ENCODE measurements around the gene MTF1.

MTF1 gene

DNA sequence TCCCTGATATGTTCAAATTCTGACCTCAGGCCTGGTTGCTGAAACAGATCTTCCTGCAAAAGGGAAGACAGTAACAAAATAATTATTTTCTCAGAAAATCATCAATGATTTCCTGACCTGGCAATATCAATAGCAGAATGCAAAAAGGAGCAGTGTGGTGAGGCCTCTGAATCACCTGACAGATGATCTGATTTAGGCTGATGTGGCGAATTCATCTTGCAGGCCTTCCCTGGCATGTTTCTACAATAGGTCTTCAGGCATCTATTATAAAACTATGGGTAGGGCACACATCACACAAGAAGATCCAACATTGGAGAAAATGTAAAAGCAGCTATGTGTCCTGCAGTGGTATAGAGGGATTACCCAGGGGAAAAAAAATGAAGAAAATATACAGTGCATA lies 7.1 kb upstream of the MTF1 start:
- DNase-seq: no peak

DNA sequence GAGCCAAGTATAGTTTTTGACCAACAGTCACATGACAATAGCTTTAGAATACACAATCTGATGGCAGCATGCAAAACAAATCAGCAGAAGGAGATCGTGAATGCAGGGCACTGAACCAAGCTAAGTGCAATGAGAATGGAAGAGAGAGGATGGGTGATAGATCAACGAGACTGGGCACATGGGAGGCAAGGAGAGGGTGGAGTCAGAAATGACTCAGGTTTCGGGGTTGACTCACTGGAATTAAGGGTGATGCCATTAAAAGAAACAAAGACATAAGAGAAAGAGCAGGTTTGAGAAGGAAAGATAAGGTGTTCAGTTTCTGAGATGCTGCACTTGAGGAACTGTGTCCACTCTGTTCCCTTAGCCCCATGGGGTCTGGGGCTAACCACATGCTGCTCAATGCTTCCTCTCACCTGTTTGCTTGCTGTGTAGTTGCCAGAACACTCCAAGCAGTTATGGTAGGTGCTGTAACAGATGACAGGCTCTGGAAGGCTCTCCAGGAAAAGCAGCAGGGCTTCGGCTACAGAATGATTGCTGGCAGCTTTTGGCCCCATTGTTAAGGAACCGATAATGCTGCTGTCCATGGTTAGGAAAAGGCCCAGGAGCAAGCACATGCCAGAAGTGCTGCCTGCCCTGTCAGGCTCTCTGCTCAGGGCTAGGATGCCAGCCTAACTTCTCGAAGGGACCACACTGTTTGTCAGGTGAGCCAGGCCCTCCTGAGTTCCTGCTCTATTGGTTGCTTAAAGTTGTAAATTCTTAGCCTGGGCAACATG lies 6.1 kb upstream of the MTF1 start:
- no peak for DNase-seq

DNA sequence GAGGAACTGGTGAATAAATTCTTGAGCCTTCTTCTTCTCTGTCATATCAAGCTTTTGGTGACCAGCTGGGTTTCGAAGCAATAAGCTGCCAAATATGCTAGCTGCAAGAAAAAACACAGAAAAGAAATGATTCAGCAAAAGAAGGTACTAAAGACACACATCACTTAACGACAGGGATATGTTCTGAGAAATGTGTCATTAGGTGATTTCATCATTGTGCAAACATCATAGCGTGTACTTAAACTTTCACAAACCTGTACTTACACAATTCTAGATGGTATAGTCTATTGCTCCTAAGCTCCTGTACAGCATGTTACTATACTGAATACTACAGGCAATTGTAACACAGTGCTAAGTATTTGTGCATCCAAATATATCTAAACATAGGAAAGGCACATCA lies 2.9 kb upstream of the MTF1 start:
- DNase-seq: no peak

DNA sequence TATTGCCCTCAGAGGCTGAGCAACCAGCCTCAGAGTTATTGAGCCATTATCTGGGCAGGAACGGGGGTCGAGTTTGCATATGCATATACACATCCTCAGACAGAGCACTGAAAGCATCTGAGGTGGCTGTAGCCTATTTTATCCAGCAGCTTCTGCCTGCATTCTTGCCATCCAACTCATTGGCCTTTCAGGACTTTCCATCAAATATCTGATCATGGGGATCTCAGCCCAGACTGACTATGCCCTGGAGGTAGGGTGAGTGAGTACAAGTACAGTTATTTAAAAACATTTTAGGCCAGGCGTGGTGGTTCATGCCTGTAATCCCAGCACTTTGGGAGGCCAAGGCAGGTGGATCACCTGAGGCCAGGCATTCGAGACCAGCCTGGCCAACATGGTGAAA lies 1.8 kb upstream of the MTF1 start:
- peak; percentile 55 for DNase-seq

GRCh38 chr1:37860346-37860666 lies 914 bp upstream of the MTF1 start:
- DNase-seq: no peak

GRCh38 chr1:37858931-37859506 lies 373 bp downstream of the MTF1 start:
- peak; percentile 66 for DNase-seq

DNA sequence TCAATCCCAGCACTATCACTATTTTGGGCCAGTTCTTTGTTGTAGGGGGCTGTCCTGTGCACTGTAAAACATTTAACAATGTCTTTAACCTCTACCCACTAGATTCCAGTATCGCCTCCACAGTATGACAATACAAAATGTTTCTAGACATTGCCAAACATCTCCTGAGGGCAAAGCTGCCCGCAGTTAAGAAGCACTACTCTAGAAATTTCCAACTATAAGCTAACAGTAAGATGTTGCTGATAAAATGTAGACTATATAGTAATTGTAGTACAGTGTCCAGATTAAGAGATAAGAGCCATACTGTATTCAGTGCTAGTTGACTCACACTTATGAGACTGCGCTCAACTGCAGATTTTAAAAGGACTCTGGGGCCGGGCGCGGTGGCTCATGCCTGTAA lies 5.0 kb downstream of the MTF1 start:
- no peak for DNase-seq

DNA sequence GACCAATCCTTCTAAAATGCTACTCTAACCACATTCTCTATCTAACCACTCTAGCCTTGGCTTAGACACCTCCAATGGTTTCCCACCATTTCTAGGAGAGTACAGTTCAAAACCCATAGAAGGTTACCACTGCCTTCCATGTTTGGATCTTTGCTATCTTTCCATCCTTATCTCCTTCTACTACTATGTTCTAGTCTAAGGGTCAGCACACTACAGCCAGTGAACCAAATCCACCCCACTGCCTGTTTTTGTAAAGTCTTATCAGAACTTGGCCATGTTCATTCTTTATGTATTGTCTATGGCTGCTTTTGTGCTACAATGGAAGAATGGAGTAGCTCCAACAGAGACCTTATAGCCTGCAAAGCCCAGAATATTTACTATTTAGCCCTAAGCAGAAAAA lies 6.2 kb downstream of the MTF1 start:
- no peak for DNase-seq

DNA sequence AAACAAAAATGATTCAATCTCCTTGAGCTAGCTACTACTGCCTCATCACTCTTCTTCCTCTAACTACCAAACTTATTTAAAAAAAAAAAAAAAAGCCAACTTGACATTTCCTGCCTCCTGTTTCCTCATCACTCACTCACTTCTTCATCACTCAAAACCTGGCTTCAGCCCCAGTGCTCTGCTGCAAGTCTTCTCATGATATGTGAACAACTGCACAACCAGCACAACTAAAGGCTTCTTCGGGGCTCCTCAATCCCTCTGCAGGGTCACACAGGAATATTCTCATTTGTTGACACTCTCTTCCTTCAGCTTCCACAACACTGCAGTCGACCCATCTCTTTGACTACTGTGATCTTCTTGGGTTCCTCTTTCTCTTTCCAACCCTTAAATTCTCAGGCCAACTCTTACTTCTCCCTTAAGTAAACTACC lies 7.6 kb downstream of the MTF1 start:
- no peak for DNase-seq

GRCh38 chr1:37851262-37851661 lies 8.1 kb downstream of the MTF1 start:
- DNase-seq: no peak

DNA sequence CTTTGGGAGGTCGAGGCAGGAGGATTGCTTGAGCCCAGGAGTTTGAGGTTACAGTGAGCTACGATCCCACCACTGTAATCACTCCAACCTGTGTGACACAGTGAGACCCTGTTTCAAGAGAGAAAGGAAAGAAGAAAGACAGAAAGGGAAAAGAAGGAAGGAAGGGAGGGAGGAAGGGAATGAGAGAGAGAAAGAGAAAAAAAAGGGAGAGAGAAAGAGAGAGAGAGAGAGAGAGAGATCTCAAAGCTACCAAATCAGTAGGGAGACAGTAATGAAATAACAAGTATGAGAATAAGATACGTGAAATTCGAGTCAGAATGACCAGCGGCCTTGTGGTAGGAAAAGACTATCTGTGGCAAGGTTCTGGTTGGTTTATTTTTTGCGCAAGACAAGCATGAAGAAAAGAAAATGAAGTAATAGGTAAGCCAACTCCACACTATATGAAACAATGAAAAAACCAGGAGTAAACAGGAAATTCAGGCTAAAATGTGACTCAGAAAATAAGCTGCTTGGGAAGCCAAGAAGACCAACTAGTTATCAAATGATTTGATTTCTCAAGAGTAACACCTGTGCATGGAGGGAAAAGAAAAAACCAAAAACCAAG lies 8.9 kb downstream of the MTF1 start:
- DNase-seq: no peak

- no peak for DNase-seq
These were observed 9.9 kb downstream of the MTF1 start for GRCh38 chr1:37849480-37849879.

DNA sequence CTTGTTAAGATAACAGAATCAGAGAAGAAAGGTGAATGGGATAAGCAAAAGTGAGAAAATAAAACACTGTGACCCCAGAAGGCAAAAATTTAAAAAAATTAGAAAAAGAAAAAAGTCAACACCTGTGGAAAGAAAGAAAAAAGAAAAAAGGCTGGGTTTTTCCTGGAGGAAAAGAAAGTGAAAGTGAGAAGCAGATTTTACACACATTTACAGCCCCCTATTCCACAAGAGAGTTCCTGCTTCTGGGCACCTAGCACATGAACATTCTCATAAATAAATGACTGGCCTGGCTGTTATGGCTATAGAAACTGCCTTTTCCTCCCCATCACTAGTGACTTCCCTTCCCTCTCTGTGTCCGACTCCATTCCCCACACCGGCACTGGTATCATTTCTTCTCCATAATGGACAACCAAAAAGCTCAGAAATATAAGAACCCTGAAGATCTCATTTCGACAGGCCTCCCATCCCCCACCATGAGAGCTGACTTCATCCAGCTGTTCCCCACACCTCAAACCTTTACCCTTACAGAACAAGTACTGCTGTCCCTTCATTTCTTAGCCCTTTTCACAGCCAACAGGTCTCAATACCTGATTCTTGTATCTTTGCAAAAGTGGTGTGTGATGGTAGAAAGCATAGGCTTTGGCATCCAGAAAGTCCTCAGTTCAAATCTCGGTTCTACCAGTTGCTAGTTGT lies 12.6 kb downstream of the MTF1 start:
- DNase-seq: no peak

GRCh38 chr1:37845786-37846185 lies 13.6 kb downstream of the MTF1 start:
- no peak for DNase-seq

GRCh38 chr1:37845049-37845646 lies 14.2 kb downstream of the MTF1 start:
- no peak for DNase-seq

DNA sequence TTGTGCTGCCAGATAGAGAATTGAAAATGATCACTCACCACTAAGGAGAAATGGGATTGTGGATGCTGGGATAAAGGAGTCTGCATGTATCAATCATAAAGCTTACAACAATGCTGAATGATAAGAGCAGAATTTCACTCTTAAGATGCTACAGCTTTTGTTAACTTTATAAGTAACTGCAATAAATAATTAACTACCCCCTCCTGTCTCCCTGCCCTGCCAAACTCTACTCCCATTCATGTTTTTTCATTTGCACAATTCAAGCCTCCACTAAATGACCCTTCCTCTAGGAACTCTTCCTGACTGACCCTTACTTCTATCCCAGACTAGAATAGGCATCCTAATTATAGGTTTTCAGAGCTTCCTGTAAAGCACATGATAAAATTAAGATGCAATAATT lies 14.9 kb downstream of the MTF1 start:
- no peak for DNase-seq

GRCh38 chr1:37841652-37842051 lies 17.7 kb downstream of the MTF1 start:
- no peak for DNase-seq

DNA sequence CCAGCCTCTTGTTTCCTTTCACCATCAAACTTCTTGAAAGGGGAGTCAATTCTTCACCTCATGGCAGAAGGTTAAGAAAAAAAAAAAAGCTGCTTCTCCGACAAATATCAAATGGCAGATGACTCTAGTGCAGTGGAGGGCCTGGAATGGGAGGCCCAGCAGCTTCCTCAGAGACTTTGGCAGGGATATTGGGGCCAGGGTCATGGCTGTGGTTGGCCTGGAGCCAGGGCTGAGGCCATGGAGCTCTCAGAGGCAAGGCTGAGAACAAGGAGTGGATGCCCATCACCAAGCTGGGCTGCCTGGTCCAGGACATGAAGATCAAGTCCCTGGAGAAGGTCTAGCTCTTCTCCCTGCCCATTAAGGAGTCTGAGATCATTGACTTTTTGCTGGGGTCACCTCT lies 18.7 kb downstream of the MTF1 start:
- no peak for DNase-seq

DNA sequence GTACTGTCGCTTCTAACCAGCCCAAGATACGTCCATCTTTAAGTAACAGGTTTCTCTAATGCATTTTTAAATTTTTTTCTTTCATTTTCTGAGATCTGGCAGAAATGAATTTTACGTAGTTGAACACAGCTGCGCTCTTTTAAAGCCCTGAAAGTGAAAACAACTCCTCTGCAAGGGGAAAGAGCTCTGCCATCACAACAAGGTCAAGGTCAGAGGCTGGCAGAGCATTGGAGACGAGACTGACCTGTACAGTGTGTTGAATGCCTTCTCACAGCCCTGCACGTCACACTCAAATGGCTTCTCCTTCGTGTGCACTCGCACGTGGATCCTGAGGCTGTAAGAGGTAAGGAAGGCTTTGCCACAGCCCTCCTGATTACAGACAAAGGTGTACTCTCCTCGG lies 19.7 kb downstream of the MTF1 start:
- DNase-seq: no peak

GRCh38 chr1:37836788-37837187 lies 22.6 kb downstream of the MTF1 start:
- no peak for DNase-seq

- DNase-seq: no peak
These were observed 27.6 kb downstream of the MTF1 start for GRCh38 chr1:37831809-37832208.

- no peak for DNase-seq
These were observed 28.3 kb downstream of the MTF1 start for GRCh38 chr1:37831109-37831508.

GRCh38 chr1:37828410-37829074 lies 30.9 kb downstream of the MTF1 start:
- no peak for DNase-seq

Measured in islet precursor cell (in vitro differentiated cells).